Measurements from ENCODE around the gene WFIKKN1. TPM values are rescaled to one million over a fixed set of nuclear protein-coding genes. Genes with fewer than 3 reads are reported as not detected.

WFIKKN1 gene
- polyA plus RNA-seq, 3 donors, result 0.76 TPM; not detected in 2

- DNase-seq, result no peak
- Histone ChIP-seq H3K27ac (ENCODE audit: low read depth in 1 of 2, low read length in 2 of 2) (no peak overlapping the region), H3K4me1 (ENCODE audit: control insufficient read depth in 1 of 2, insufficient read depth in 2 of 2, low read length in 2 of 2) (peaks cover 16 to 22% of the 10 kb centered on the region in 2 donors), H3K4me2 (replicated peaks; ENCODE audit: extremely low read depth, low read length, poor library complexity, severe bottlenecking) (no peak overlapping the region), H3K27me3 (ENCODE audit: control insufficient read depth in 2 of 2, insufficient read depth in 2 of 2, low read length in 2 of 2) (peaks cover 3 to 30% of the 10 kb centered on the region in 2 donors), H3K9me3 (replicated peaks in 1 of 2; ENCODE audit: control insufficient read depth in 1 of 2, insufficient read depth in 1 of 2, low read length in 2 of 2) (no peaks in the 10 kb centered on the region), H3K4me3 (replicated peaks in 1 of 3; ENCODE audit: low read depth in 2 of 3, low read length in 3 of 3) (no peak overlapping the region), H3K36me3 (replicated peaks in 1 of 2; ENCODE audit: control insufficient read depth in 1 of 2, insufficient read depth in 2 of 2, low read length in 2 of 2) (peaks cover 48 to 50% of the 10 kb centered on the region in 2 donors), H4K20me1 (ENCODE audit: insufficient read depth, low read length) (peaks cover 59% of the 10 kb centered on the region), H2AFZ (ENCODE audit: insufficient read depth, low read depth, low read length, poor library complexity, severe bottlenecking) (no peak overlapping the region), H3K79me2 (ENCODE audit: insufficient read depth, low read length) (peaks cover 16% of the 10 kb centered on the region), H3K9ac (ENCODE audit: insufficient read depth, low read length, poor library complexity, severe bottlenecking) (no peak overlapping the region)
- Mint-ChIP-seq H3K9me3 (peaks cover 0 to 5% (median 0%) of the 10 kb centered on the region in 7 donors), H3K4me3 (no peak overlapping the region), H3K27me3 (ENCODE audit: low read depth in 3 of 3) (peaks cover 20 to 37% (median 23%) of the 10 kb centered on the region in 3 donors), H3K36me3 (peaks cover 30 to 47% of the 10 kb centered on the region in 2 donors), H3K4me1 (peaks cover 15% of the 10 kb centered on the region), H3K27ac (no peak overlapping the region)
- intact Hi-C loops (cut with micrococcal nuclease), result no loop called here
- WGBS (ENCODE audit: insufficient coverage), result 93% methylated on average over 17 of the region's 18 CpGs
- TF ChIP-seq, protein P1, sequence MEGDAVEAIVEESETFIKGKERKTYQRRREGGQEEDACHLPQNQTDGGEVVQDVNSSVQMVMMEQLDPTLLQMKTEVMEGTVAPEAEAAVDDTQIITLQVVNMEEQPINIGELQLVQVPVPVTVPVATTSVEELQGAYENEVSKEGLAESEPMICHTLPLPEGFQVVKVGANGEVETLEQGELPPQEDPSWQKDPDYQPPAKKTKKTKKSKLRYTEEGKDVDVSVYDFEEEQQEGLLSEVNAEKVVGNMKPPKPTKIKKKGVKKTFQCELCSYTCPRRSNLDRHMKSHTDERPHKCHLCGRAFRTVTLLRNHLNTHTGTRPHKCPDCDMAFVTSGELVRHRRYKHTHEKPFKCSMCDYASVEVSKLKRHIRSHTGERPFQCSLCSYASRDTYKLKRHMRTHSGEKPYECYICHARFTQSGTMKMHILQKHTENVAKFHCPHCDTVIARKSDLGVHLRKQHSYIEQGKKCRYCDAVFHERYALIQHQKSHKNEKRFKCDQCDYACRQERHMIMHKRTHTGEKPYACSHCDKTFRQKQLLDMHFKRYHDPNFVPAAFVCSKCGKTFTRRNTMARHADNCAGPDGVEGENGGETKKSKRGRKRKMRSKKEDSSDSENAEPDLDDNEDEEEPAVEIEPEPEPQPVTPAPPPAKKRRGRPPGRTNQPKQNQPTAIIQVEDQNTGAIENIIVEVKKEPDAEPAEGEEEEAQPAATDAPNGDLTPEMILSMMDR (IDR thresholded peaks at IDR 0.05), result no peak
Measured at GRCh38 chr16:673399-673991, 42.7 kb downstream of the WFIKKN1 start.

- Histone ChIP-seq H3K9me3 (replicated peaks in 1 of 2; ENCODE audit: control insufficient read depth in 1 of 2, insufficient read depth in 1 of 2, low read length in 2 of 2) (no peaks in the 10 kb centered on the region), H3K4me3 (replicated peaks in 1 of 3; ENCODE audit: low read depth in 2 of 3, low read length in 3 of 3) (no peak overlapping the region), H3K27me3 (ENCODE audit: control insufficient read depth in 2 of 2, insufficient read depth in 2 of 2, low read length in 2 of 2) (peaks cover 3 to 30% of the 10 kb centered on the region in 2 donors), H3K4me1 (ENCODE audit: control insufficient read depth in 1 of 2, insufficient read depth in 2 of 2, low read length in 2 of 2) (peaks cover 12 to 19% of the 10 kb centered on the region in 2 donors), H4K20me1 (ENCODE audit: insufficient read depth, low read length) (peaks cover 51% of the 10 kb centered on the region), H2AFZ (ENCODE audit: insufficient read depth, low read depth, low read length, poor library complexity, severe bottlenecking) (no peak overlapping the region), H3K79me2 (ENCODE audit: insufficient read depth, low read length) (peaks cover 7% of the 10 kb centered on the region), H3K36me3 (replicated peaks in 1 of 2; ENCODE audit: control insufficient read depth in 1 of 2, insufficient read depth in 2 of 2, low read length in 2 of 2) (peaks cover 46 to 49% of the 10 kb centered on the region in 2 donors), H3K9ac (ENCODE audit: insufficient read depth, low read length, poor library complexity, severe bottlenecking) (no peak overlapping the region), H3K27ac (ENCODE audit: low read depth in 1 of 2, low read length in 2 of 2) (no peak overlapping the region), H3K4me2 (replicated peaks; ENCODE audit: extremely low read depth, low read length, poor library complexity, severe bottlenecking) (no peak overlapping the region)
- peaks cover 0 to 5% (median 0%) of the 10 kb centered on the region in 7 donors for H3K9me3 Mint-ChIP-seq
- H3K4me3 Mint-ChIP-seq, result no peak overlapping the region
- H3K27ac Mint-ChIP-seq, result peak overlapping the region in 2 of 7 donors; percentile 16 to 78
- peaks cover 11% of the 10 kb centered on the region for H3K4me1 Mint-ChIP-seq
- 93% methylated on average over 17 of the region's 22 CpGs for WGBS (ENCODE audit: insufficient coverage)
- TF ChIP-seq, protein P1 (IDR thresholded peaks at IDR 0.05), result no peak
- H3K36me3 Mint-ChIP-seq, result peaks cover 30 to 46% of the 10 kb centered on the region in 2 donors
- H3K27me3 Mint-ChIP-seq (ENCODE audit: low read depth in 3 of 3), result peaks cover 19 to 38% (median 23%) of the 10 kb centered on the region in 3 donors
- intact Hi-C loops (cut with micrococcal nuclease), result no loop called here
- DNase-seq, result no peak
Measured at GRCh38 chr16:674214-674881, 43.6 kb downstream of the WFIKKN1 start.
